Heart left ventricle (tissue), 13 donors: ENCODE data around the gene ERI3.

Experiments
- CTCF ChIP-seq, 12 donors: fragments of 200-600 bp; sonication (generic) in 4 of 12; IDR thresholded peaks; one replicate each; pipeline versions ENCODE4 v1.5.0 to v1.8.0; 2018 to 2022; ENCODE audit warnings: antibody characterized with exemption in 12 of 12, mild to moderate bottlenecking in 5 of 12
- POLR2A ChIP-seq, 2 donors: fragments of 450-650 bp; IDR thresholded peaks; one replicate each; pipeline ENCODE4 v1.6.1; 2017; ENCODE audit warnings: antibody characterized with exemption in 2 of 2, mild to moderate bottlenecking in 2 of 2, moderate library complexity in 2 of 2
- donor health status: ischemic (EF 13 %, LVEDD 7.1; RV severe dilation, severe dysfunction).
- donor health status: DM: no; HTN: yes; CAD: no.
- donor health status: DM: no; HTN: no; CAD: no.
- donor health status: ischemic (EF 25% LVEDD 6.9; RV normal size, moderate dysfunction).
- donor health status: ischemic (EF 25% LVEDD 5.7; RV mildly dilated, moderate dysfunction).
- donor health status: ischemic (EF 35%, LVEDD 5.7; RV mildly dilated, moderate dysfunction).
- donor health status: nonischemic (EF 11% LVEDD 7.7; RV severe dilation, severe dysfunction).
- donor health status: DM: yes; HTN: yes; CAD: no.
- donor health status: PGD.
- donor health status: ischemic (EF 29% LVEDD 5.4; RV normal size, mild dysfunction).
- donor health status: nonischemic (EF 23%, LVEDD 6.1; RV moderate dilation, normal function).

GRCh38 chr1:44353604-44354003 is 1.5 kb downstream of the ERI3 start:
- no peak for TF ChIP-seq CTCF (IDR thresholded peaks at IDR 0.05)
- no peak for TF ChIP-seq POLR2A (IDR thresholded peaks at IDR 0.05)
